Keratinocyte (primary cell): Measurements from ENCODE around the gene WDR5.

Source experiments
- CTCF ChIP-seq, 3 experiments: IDR thresholded peaks in 1 of 3; conservative IDR thresholded peaks in 1 of 3; optimal IDR thresholded peaks in 1 of 3; 2 replicates in 2 of 3; 3 replicates in 1 of 3; pipeline versions ENCODE3 to v1.5.1; 2011; ENCODE audit warnings: low read length in 3 of 3, mild to moderate bottlenecking in 3 of 3, moderate library complexity in 2 of 3, control low read depth in 1 of 3, inconsistent platforms in 1 of 3; ENCODE audit not compliant: insufficient read depth in 2 of 3; ENCODE audit errors: extremely low read depth in 1 of 3
- EZH2 ChIP-seq: IDR thresholded peaks from one replicate; pipeline ENCODE4 v1.6.1; 2012; ENCODE audit warnings: inconsistent platforms, mild to moderate bottlenecking, low read length, moderate library complexity

GRCh38 chr9:134208310-134208841 lies 72.5 kb downstream of the WDR5 start:
- no peak for TF ChIP-seq EZH2
- TF ChIP-seq CTCF (optimal IDR thresholded peaks at IDR 0.05 in 1 of 3, IDR thresholded peaks at IDR 0.05 in 1 of 3, conservative IDR thresholded peaks at IDR 0.05 in 1 of 3; ENCODE audit: extremely low read depth in 1 of 3, insufficient read depth in 2 of 3, low read length in 3 of 3) = no peak
